Astrocyte of the cerebellum (primary cell): Measurements from ENCODE around the gene MYBPH.
A peak's percentile ranks its signal among the peaks of the same experiment; 100 is the strongest.

Experiments used
- DNase-seq: peaks from one replicate; pipeline ENCODE4 v3.0.0-alpha.2; 2011; ENCODE audit warnings: low read depth
- H3K4me3 ChIP-seq: 2 replicates; pipeline ENCODE4 v1.5.1; 2011; ENCODE audit warnings: mild to moderate bottlenecking, low read depth, low read length, moderate library complexity
- CTCF ChIP-seq: IDR thresholded peaks from 2 replicates; pipeline ENCODE4 v1.5.1; 2012; ENCODE audit warnings: low read length, low read depth, moderate library complexity, mild to moderate bottlenecking; ENCODE audit errors: missing control alignments
- in situ Hi-C: cut with HindIII; loops from 2 replicates; pipeline ENCODE4 v1.10.0; 2017; ENCODE audit warnings: low sequenced_read_pairs

MYBPH gene

GRCh38 chr1:203217139-203217655 lies 41.6 kb upstream of the MYBPH start:
- in situ Hi-C loops = no loop called here
- no peak overlapping the region for H3K4me3 ChIP-seq
- no peak for DNase-seq
- TF ChIP-seq CTCF = no peak

- peak; percentile 62 for TF ChIP-seq CTCF
- in situ Hi-C loops = no loop called here
- peak; percentile 46 for DNase-seq
- H3K4me3 ChIP-seq = no peak overlapping the region
Observed at GRCh38 chr1:203216274-203217138, 40.9 kb upstream of the MYBPH start.

GRCh38 chr1:203215573-203215972 lies 39.9 kb upstream of the MYBPH start:
- no peak overlapping the region for H3K4me3 ChIP-seq
- TF ChIP-seq CTCF = no peak
- in situ Hi-C loops = no loop called here
- DNase-seq = no peak

- DNase-seq = no peak
- TF ChIP-seq CTCF = no peak
- H3K4me3 ChIP-seq = no peak overlapping the region
- in situ Hi-C loops = loop anchor here (5.0 kb wide), 1 partner anchor 53 kb away; no protein-coding TSS in a partner anchor
Observed at GRCh38 chr1:203214871-203215270, 39.2 kb upstream of the MYBPH start.

GRCh38 chr1:203213126-203213525 lies 37.5 kb upstream of the MYBPH start:
- in situ Hi-C loops = loop anchor here (5.0 kb wide), 1 partner anchor 51 kb away; no protein-coding TSS in a partner anchor
- DNase-seq = no peak
- no peak overlapping the region for H3K4me3 ChIP-seq
- TF ChIP-seq CTCF = no peak

GRCh38 chr1:203211812-203212211 lies 36.2 kb upstream of the MYBPH start:
- in situ Hi-C loops = loop anchor here (5.0 kb wide), 1 partner anchor 50 kb away; no protein-coding TSS in a partner anchor
- TF ChIP-seq CTCF = no peak

More at GRCh38 chr1:203211812-203212211, 36.2 kb upstream of the MYBPH start:
- no peak overlapping the region for H3K4me3 ChIP-seq
- DNase-seq = no peak
